Measurements from ENCODE around the gene IL24. TPM values are rescaled to one million over a fixed set of nuclear protein-coding genes. Genes with fewer than 3 reads are reported as not detected.
"Not testable (repeated sequence)": the region's sequence is repeated elsewhere in the genome, so short reads cannot be mapped to it uniquely, and the experiment has no call there.

Gene IL24
- not detected for total RNA-seq

GRCh38 chr1:206897175-206897574, at the start of gene IL24:
Gene IL24 (plus strand): TSS chr1:206897443. CDS start chr1:206897833, 390 bp downstream.
- DNase-seq, result no peak
- Histone ChIP-seq H3K4me1 (peaks cover 0 to 7% (median 0%) of the 10 kb centered on the region in 4 donors), H3K4me3 (no peak within 1 kb of the TSS), H3K36me3 (no peaks in the 10 kb centered on the region), H3K27ac (no peak within 1 kb of the TSS), H3K27me3 (peaks cover 6% of the 10 kb centered on the region), H3K9me3 (no peaks in the 10 kb centered on the region)
- TF ChIP-seq POLR2A (IDR thresholded peaks at IDR 0.05), result no peak
- no peak for TF ChIP-seq EP300 (IDR thresholded peaks at IDR 0.05; ENCODE audit: low read depth)
- TF ChIP-seq, protein P1, sequence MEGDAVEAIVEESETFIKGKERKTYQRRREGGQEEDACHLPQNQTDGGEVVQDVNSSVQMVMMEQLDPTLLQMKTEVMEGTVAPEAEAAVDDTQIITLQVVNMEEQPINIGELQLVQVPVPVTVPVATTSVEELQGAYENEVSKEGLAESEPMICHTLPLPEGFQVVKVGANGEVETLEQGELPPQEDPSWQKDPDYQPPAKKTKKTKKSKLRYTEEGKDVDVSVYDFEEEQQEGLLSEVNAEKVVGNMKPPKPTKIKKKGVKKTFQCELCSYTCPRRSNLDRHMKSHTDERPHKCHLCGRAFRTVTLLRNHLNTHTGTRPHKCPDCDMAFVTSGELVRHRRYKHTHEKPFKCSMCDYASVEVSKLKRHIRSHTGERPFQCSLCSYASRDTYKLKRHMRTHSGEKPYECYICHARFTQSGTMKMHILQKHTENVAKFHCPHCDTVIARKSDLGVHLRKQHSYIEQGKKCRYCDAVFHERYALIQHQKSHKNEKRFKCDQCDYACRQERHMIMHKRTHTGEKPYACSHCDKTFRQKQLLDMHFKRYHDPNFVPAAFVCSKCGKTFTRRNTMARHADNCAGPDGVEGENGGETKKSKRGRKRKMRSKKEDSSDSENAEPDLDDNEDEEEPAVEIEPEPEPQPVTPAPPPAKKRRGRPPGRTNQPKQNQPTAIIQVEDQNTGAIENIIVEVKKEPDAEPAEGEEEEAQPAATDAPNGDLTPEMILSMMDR (IDR thresholded peaks at IDR 0.05), result no peak
- no peak for TF ChIP-seq POLR2AphosphoS5 (IDR thresholded peaks at IDR 0.05)
- 44 to 77% methylated on average over 3 to 4 of the region's 4 CpGs for WGBS, 2 donors (ENCODE audit: low coverage in 1 of 2)
- intact Hi-C loops (cut with DNase I; ENCODE audit: low total_unique reads), result no loop called here
- in situ Hi-C loops (cut with MboI; ENCODE audit: low pct_ligation_motif_present in 1 of 4, low pct_unique_long_range_greater_than_20kb in 1 of 4, low sequenced_read_pairs in 3 of 4), result no loop called here

DNA sequence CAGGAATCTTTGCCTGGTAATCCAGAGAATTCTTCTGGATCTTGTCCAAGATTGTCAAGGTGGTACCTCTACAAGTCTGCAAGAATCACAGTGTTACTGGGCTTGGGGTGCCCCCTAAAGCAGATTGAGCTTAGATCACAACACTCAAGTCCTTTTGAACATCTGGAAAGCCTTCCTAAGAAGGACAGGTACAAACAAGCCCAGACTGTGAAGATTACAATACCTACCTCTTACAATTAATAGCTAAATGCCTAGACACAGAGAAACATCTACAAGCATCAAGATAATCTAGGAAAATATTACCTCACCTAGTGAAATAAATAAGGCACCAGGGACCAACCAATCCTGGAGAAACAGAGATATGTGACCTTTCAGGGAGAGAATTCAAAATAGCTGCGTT, 49.3 kb upstream of the IL24 start:
- Histone ChIP-seq H3K4me3 (no peak overlapping the region), H3K27ac (no peak overlapping the region), H3K36me3 (no peaks in the 10 kb centered on the region), H3K9me3 (peaks cover 0 to 5% of the 10 kb centered on the region in 2 donors), H3K4me1 (no peaks in the 10 kb centered on the region), H3K27me3 (no peaks in the 10 kb centered on the region)
- TF ChIP-seq POLR2A (IDR thresholded peaks at IDR 0.05) (no peak), EP300 (IDR thresholded peaks at IDR 0.05; ENCODE audit: low read depth) (no peak)
- no peak for DNase-seq
- WGBS, 2 donors (ENCODE audit: low coverage in 1 of 2), result 93 to 100% methylated on average over 1 of the region's 1 CpG
- intact Hi-C loops (cut with DNase I; ENCODE audit: low total_unique reads) (no loop called here), in situ Hi-C loops (cut with MboI; ENCODE audit: low pct_ligation_motif_present in 1 of 4, low pct_unique_long_range_greater_than_20kb in 1 of 4, low sequenced_read_pairs in 3 of 4) (no loop called here)

- H3K27me3 ChIP-seq, result no peaks in the 10 kb centered on the region
- H3K4me1 ChIP-seq, result no peaks in the 10 kb centered on the region
- DNase-seq, result no peak
- TF ChIP-seq EP300 (IDR thresholded peaks at IDR 0.05; ENCODE audit: low read depth) (no peak), POLR2AphosphoS5 (IDR thresholded peaks at IDR 0.05) (no peak), POLR2A (IDR thresholded peaks at IDR 0.05) (no peak)
- TF ChIP-seq, protein P1 (IDR thresholded peaks at IDR 0.05), result no peak
- in situ Hi-C loops (cut with MboI; ENCODE audit: low pct_ligation_motif_present in 1 of 4, low pct_unique_long_range_greater_than_20kb in 1 of 4, low sequenced_read_pairs in 3 of 4) (no loop called here), intact Hi-C loops (cut with DNase I; ENCODE audit: low total_unique reads) (no loop called here)
- H3K27ac ChIP-seq, result no peak overlapping the region
- no peak overlapping the region for H3K4me3 ChIP-seq
- peaks cover 0 to 5% of the 10 kb centered on the region in 2 donors for H3K9me3 ChIP-seq
- no peaks in the 10 kb centered on the region for H3K36me3 ChIP-seq
- 67 to 75% methylated on average over 2 of the region's 2 CpGs for WGBS, 2 donors (ENCODE audit: low coverage in 1 of 2)
Measured at GRCh38 chr1:206850401-206850800, 46.8 kb upstream of the IL24 start.

GRCh38 chr1:206851341-206852010, 45.8 kb upstream of the IL24 start:
- Histone ChIP-seq H3K27ac (no peak overlapping the region), H3K4me1 (no peaks in the 10 kb centered on the region), H3K36me3 (no peaks in the 10 kb centered on the region), H3K9me3 (peaks cover 0 to 5% of the 10 kb centered on the region in 2 donors), H3K4me3 (no peak overlapping the region), H3K27me3 (no peaks in the 10 kb centered on the region)
- in situ Hi-C loops (cut with MboI; ENCODE audit: low pct_ligation_motif_present in 1 of 4, low pct_unique_long_range_greater_than_20kb in 1 of 4, low sequenced_read_pairs in 3 of 4), result no loop called here
- TF ChIP-seq EP300 (IDR thresholded peaks at IDR 0.05; ENCODE audit: low read depth), result no peak
- TF ChIP-seq POLR2A (IDR thresholded peaks at IDR 0.05), result no peak
- TF ChIP-seq, protein P1 (IDR thresholded peaks at IDR 0.05), result no peak
- no peak for TF ChIP-seq POLR2AphosphoS5 (IDR thresholded peaks at IDR 0.05)
- intact Hi-C loops (cut with DNase I; ENCODE audit: low total_unique reads), result no loop called here
- DNase-seq, result no peak
- 79 to 84% methylated on average over 4 to 5 of the region's 5 CpGs for WGBS, 2 donors (ENCODE audit: low coverage in 1 of 2)

- intact Hi-C loops (cut with DNase I; ENCODE audit: low total_unique reads); H3K27me3 ChIP-seq; H3K36me3 ChIP-seq; H3K27ac ChIP-seq; H3K4me3 ChIP-seq; DNase-seq; in situ Hi-C loops (cut with MboI; ENCODE audit: low pct_ligation_motif_present in 1 of 4, low pct_unique_long_range_greater_than_20kb in 1 of 4, low sequenced_read_pairs in 3 of 4); H3K4me1 ChIP-seq; H3K9me3 ChIP-seq: not testable (repeated sequence)
- 89 to 95% methylated on average over 2 of the region's 2 CpGs for WGBS, 2 donors (ENCODE audit: low coverage in 1 of 2)
Measured at GRCh38 chr1:206852662-206853061, 44.6 kb upstream of the IL24 start.

- H3K27ac ChIP-seq; H3K4me1 ChIP-seq; intact Hi-C loops (cut with DNase I; ENCODE audit: low total_unique reads); H3K9me3 ChIP-seq; H3K27me3 ChIP-seq; in situ Hi-C loops (cut with MboI; ENCODE audit: low pct_ligation_motif_present in 1 of 4, low pct_unique_long_range_greater_than_20kb in 1 of 4, low sequenced_read_pairs in 3 of 4); DNase-seq; H3K36me3 ChIP-seq; H3K4me3 ChIP-seq: not testable (repeated sequence)
Measured at GRCh38 chr1:206853696-206854095, 43.5 kb upstream of the IL24 start.
